B cell (primary cell): ENCODE results near the gene NR1H2. TPM values are rescaled to one million over a fixed set of nuclear protein-coding genes. Genes with fewer than 3 reads are reported as not detected.
"Not testable (repeated sequence)": the region's sequence is repeated elsewhere in the genome, so short reads cannot be mapped to it uniquely, and the experiment has no call there.

Experiments used
- ATAC-seq: fragments of 200-7000 bp; cut with Tn5 transposase; one replicate; pipeline ENCODE4 v1.10.0; 2021; ENCODE audit warnings: low read depth, mild to moderate bottlenecking, moderate number of reproducible peaks, moderate library complexity
- CTCF ChIA-PET: fragments of 350-600 bp; sonication (Branson Sonifier 250); formaldehyde crosslinking; loops from one replicate; lab custom pipeline; 2021; ENCODE audit warnings: antibody characterized with exemption, inconsistent platforms; lab: Charles Lee
- POLR2A ChIA-PET: fragments of 350-600 bp; sonication (Branson Sonifier 250); formaldehyde crosslinking; loops from one replicate; lab custom pipeline; 2021; ENCODE audit warnings: antibody characterized with exemption; lab: Charles Lee
- DNase-seq: peaks from one replicate; pipeline ENCODE4 v3.0.0; 2013
- H2AFZ ChIP-seq: 2 replicates; pipeline ENCODE4 v1.6.1; 2012; ENCODE audit warnings: mild to moderate bottlenecking, low read depth, low read length; ENCODE audit not compliant: insufficient read depth, poor library complexity, severe bottlenecking
- H3K27ac ChIP-seq, 2 donors: 1 replicate in 1 of 2; 2 replicates in 1 of 2; pipeline ENCODE4 v1.5.1; 2012 to 2013; ENCODE audit warnings: low read length in 2 of 2, mild to moderate bottlenecking in 2 of 2, moderate library complexity in 1 of 2
- H3K27me3 ChIP-seq, 4 experiments: fragments of 200-600 bp in 1 of 4; sonication (generic) in 1 of 4; replicated peaks in 1 of 4; 1 replicate in 2 of 4; 2 replicates in 2 of 4; pipeline versions ENCODE4 v1.6.1 to v1.7.0; 2013 to 2016; ENCODE audit warnings: low read length in 3 of 4, mild to moderate bottlenecking in 2 of 4, mixed read lengths in 1 of 4, moderate library complexity in 1 of 4; ENCODE audit not compliant: insufficient read depth in 4 of 4, control insufficient read depth in 3 of 4; ENCODE audit errors: control extremely low read depth in 1 of 4
- H3K36me3 ChIP-seq, 2 experiments: replicated peaks in 1 of 2; 1 replicate in 1 of 2; 2 replicates in 1 of 2; pipeline versions ENCODE4 v1.6.1 to v1.7.1; 2013; ENCODE audit warnings: low read length in 1 of 2; ENCODE audit not compliant: insufficient read depth in 2 of 2, control insufficient read depth in 1 of 2; ENCODE audit errors: control extremely low read depth in 1 of 2, extremely low read depth in 1 of 2
- H3K4me1 ChIP-seq, 2 donors: fragments of 200-600 bp in 1 of 2; sonication (generic) in 1 of 2; 1 replicate in 1 of 2; 2 replicates in 1 of 2; pipeline versions ENCODE4 v1.5.1 to v1.6.1; 2013 to 2017; ENCODE audit warnings: low read length in 2 of 2; ENCODE audit not compliant: control insufficient read depth in 2 of 2, insufficient read depth in 2 of 2
- H3K4me2 ChIP-seq: replicated peaks from 2 replicates; pipeline ENCODE3; 2012; ENCODE audit warnings: mild to moderate bottlenecking, low read depth, low read length; ENCODE audit not compliant: poor library complexity, severe bottlenecking
- H3K4me3 ChIP-seq, 5 experiments: fragments of 200-600 bp in 1 of 5; sonication (generic) in 1 of 5; 1 replicate in 3 of 5; 2 replicates in 2 of 5; pipeline versions ENCODE4 v1.5.1 to v1.7.0; 2011 to 2016; ENCODE audit warnings: low read length in 4 of 5, mild to moderate bottlenecking in 4 of 5, low read depth in 2 of 5, control low read depth in 1 of 5, moderate library complexity in 1 of 5; ENCODE audit not compliant: insufficient read depth in 1 of 5; ENCODE audit errors: control extremely low read depth in 1 of 5, extremely low read depth in 1 of 5
- H3K79me2 ChIP-seq: fragments of 200-600 bp; sonication (generic); one replicate; pipeline ENCODE4 v1.6.0; 2016; ENCODE audit warnings: low read length; ENCODE audit not compliant: control insufficient read depth, insufficient read depth
- H3K9ac ChIP-seq: fragments of 200-600 bp; sonication (generic); 2 replicates; pipeline ENCODE4 v1.6.1; 2017; ENCODE audit warnings: mild to moderate bottlenecking, low read length, moderate library complexity
- H3K9me3 ChIP-seq, 3 donors: one replicate each; pipeline versions ENCODE4 v1.6.1 to v1.7.1; 2013; ENCODE audit warnings: low read length in 2 of 3; ENCODE audit not compliant: control insufficient read depth in 2 of 3, insufficient read depth in 1 of 3; ENCODE audit errors: control extremely low read depth in 1 of 3
- H4K20me1 ChIP-seq: 2 replicates; pipeline ENCODE4 v1.6.0; 2012; ENCODE audit warnings: mild to moderate bottlenecking, low read length; ENCODE audit not compliant: insufficient read depth, control insufficient read depth, poor library complexity, severe bottlenecking
- H3K27ac Mint-ChIP-seq: one replicate; pipeline ENCODE4 v1.8.0; 2021; ENCODE audit warnings: mixed read lengths
- H3K27me3 Mint-ChIP-seq: one replicate; pipeline ENCODE4 v1.8.0; 2021; ENCODE audit warnings: mixed read lengths
- H3K4me1 Mint-ChIP-seq: one replicate; pipeline ENCODE4 v1.8.0; 2021; ENCODE audit warnings: mixed read lengths
- H3K4me3 Mint-ChIP-seq: one replicate; pipeline ENCODE4 v1.8.0; 2021; ENCODE audit warnings: mixed read lengths
- H3K9me3 Mint-ChIP-seq: one replicate; pipeline ENCODE4 v1.8.0; 2022; ENCODE audit warnings: mixed read lengths; ENCODE audit not compliant: insufficient read depth
- EZH2 ChIP-seq: IDR thresholded peaks from 2 replicates; pipeline ENCODE4 v1.6.1; 2012; ENCODE audit warnings: borderline replicate concordance, low read depth, mild to moderate bottlenecking, moderate library complexity, low read length; ENCODE audit not compliant: insufficient read depth, poor library complexity, severe bottlenecking
- WGBS: methylation state at CpG from one replicate; pipeline ENCODE4 v1.1.5; 2013; ENCODE audit warnings: missing lambda C conversion rate; ENCODE audit not compliant: insufficient coverage; 5-methylcytosine and 5-hydroxymethylcytosine counted together
- intact Hi-C: fragments of 100-400 bp; cut with micrococcal nuclease; formaldehyde crosslinking; loops from one replicate; pipeline ENCODE4 v1.10.0; 2022
- polyA plus RNA-seq: library from polyadenylated mRNA; depleted of rRNA; stranded (reverse); fragments of >200 nt; gene quantifications from 2 replicates; pipeline ENCODE4 v1.2.3, GENCODE V29; 2012
- total RNA-seq, 2 donors: library from RNA; stranded (reverse); fragments of 120-200 nt in 1 of 2; gene quantifications; 1 replicate in 1 of 2; 2 replicates in 1 of 2; pipeline versions ENCODE4 v1.2.3 to v1.2.4, GENCODE V29; 2013 to 2022
- TF ChIP-seq, protein P1 (sequence below): fragments of 200-600 bp; IDR thresholded peaks from one replicate; pipeline ENCODE4 v1.8.0; 2022; ENCODE audit warnings: antibody characterized with exemption, mild to moderate bottlenecking

Gene NR1H2
- total and polyA plus RNA-seq, 2 donors (not counting 1 experiment from before 2014, with no cell fraction given): 116 to 164 TPM

DNA sequence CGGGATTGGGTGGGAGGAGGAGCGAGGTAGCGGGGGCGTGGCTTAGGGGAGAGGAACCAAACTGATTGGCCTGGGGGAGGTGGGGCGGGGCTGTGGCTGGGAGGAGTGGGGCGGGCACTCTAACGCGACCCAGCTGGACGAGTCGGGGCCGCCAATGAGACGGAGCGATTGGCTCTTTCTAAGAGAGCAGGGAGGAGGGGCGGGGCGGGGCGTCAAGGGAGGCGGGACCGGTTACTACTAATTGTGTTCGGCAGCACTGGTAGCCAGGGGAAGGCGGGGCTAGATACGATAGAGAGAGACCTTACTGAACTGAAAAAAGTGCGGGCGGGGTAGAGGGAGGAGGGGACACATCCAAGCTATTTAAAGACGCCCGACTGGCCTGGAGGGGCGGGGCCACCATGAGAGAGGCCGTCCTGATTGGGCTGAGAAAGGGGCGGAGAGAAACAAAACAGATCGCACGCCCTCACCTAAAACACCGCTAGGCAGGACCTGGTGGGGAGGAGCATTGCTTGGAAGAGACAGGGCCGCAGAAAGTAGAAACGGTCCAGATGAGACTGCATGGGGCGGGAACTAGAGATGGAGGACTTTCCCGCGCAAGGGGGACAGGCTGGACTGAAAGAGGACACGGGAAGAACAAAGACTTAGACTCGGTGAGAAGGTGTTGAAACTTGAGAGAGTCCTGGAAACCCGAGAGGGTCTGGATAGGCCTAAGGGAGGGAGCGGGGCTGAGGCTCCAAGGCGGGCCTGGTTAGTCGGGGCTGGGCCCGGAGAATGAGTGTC is 46.9 kb upstream of the NR1H2 start, which contains the start of gene KCNC3:
TSS of gene KCNC3 (minus strand) at position 232 of the 780 bp plus-strand sequence. CDS start 295 bp downstream, outside the sequence.
- peaks cover 18% of the 10 kb centered on the region for H3K79me2 ChIP-seq
- Mint-ChIP-seq H3K9me3 (peaks cover 4% of the 10 kb centered on the region), H3K4me3 (peak within 1 kb of the TSS; percentile 91), H3K27ac (peak within 1 kb of the TSS; percentile 94), H3K4me1 (peaks cover 79% of the 10 kb centered on the region), H3K27me3 (peaks cover 12% of the 10 kb centered on the region)
- peak within 1 kb of the TSS; percentile 50 to 77 for H3K27ac ChIP-seq
- peaks cover 0 to 9% (median 2%) of the 10 kb centered on the region in 4 experiments for H3K27me3 ChIP-seq
- H3K9me3 ChIP-seq: peaks cover 0 to 55% (median 0%) of the 10 kb centered on the region in 3 donors
- H3K36me3 ChIP-seq: peaks cover 0 to 6% of the 10 kb centered on the region in 2 experiments
- H3K4me2 ChIP-seq: peak within 1 kb of the TSS; percentile 82
- intact Hi-C loops: loop anchor here (1.0 to 5.0 kb wide), 5 partner anchors 12 to 1997 kb away; partner anchors contain the start of genes NR1H2 and VRK3
- H4K20me1 ChIP-seq: peaks cover 56% of the 10 kb centered on the region
- peaks cover 62 to 80% of the 10 kb centered on the region in 2 donors for H3K4me1 ChIP-seq
- ChIA-PET CTCF (interaction anchor here (0.6 to 3.9 kb wide), 13 partner anchors 12 to 227 kb away, joined by 3 to 45 read pairs (median 4); partner anchors contain the start of gene JOSD2), POLR2A (interaction anchor here (0.5 to 7.1 kb wide), 16 partner anchors 10 to 1590 kb away, joined by 3 to 122 read pairs (median 4); partner anchors contain the start of genes JOSD2 and POLD1)
- TF ChIP-seq EZH2: no peak
- TF ChIP-seq, protein P1, sequence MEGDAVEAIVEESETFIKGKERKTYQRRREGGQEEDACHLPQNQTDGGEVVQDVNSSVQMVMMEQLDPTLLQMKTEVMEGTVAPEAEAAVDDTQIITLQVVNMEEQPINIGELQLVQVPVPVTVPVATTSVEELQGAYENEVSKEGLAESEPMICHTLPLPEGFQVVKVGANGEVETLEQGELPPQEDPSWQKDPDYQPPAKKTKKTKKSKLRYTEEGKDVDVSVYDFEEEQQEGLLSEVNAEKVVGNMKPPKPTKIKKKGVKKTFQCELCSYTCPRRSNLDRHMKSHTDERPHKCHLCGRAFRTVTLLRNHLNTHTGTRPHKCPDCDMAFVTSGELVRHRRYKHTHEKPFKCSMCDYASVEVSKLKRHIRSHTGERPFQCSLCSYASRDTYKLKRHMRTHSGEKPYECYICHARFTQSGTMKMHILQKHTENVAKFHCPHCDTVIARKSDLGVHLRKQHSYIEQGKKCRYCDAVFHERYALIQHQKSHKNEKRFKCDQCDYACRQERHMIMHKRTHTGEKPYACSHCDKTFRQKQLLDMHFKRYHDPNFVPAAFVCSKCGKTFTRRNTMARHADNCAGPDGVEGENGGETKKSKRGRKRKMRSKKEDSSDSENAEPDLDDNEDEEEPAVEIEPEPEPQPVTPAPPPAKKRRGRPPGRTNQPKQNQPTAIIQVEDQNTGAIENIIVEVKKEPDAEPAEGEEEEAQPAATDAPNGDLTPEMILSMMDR: no peak
- DNase-seq: peak; percentile 99
- ATAC-seq: peak; percentile 64
- peak within 1 kb of the TSS in 4 of 5 experiments; percentile 41 to 71 (median 56) for H3K4me3 ChIP-seq
- WGBS: 4% methylated on average over 36 of the region's 43 CpGs
- peak within 1 kb of the TSS; percentile 58 for H3K9ac ChIP-seq
- peak within 1 kb of the TSS; percentile 49 for H2AFZ ChIP-seq

DNA sequence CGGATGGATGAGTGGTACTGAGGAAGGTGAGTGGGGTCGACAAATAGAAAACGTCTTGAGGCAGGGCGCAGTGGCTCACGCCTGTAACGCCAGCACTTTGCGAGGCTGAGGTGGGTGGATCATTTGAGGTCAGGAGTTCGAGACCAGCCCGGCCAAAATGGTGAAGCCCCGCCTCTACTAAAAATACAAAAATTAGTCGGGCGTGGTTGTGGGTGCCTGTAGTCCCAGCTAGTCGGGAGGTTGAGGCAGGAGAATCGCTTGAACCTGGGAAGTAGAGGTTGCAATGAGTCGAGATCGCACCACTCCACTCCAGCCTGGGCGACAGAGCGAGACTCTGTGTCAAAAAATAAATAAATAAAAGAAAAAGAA is 46.3 kb upstream of the NR1H2 start:
- Histone ChIP-seq H3K9me3 (peaks cover 0 to 55% (median 0%) of the 10 kb centered on the region in 3 donors), H3K4me3 (peak overlapping the region in 4 of 5 experiments; percentile 36 to 71 (median 54)), H3K27ac (peak overlapping the region; percentile 50 to 77), H4K20me1 (peaks cover 56% of the 10 kb centered on the region), H3K79me2 (peaks cover 23% of the 10 kb centered on the region), H3K4me2 (peak overlapping the region; percentile 82), H2AFZ (peak overlapping the region; percentile 49), H3K9ac (peak overlapping the region; percentile 54), H3K4me1 (peaks cover 66 to 86% of the 10 kb centered on the region in 2 donors), H3K36me3 (peaks cover 0 to 11% of the 10 kb centered on the region in 2 experiments)
- ATAC-seq, DNase-seq, H3K27me3 ChIP-seq, H3K9me3 Mint-ChIP-seq: not testable (repeated sequence)
- ChIA-PET CTCF (interaction anchor here (1.3 to 3.9 kb wide), 6 partner anchors 11 to 149 kb away, joined by 3 to 45 read pairs (median 15); no protein-coding TSS in a partner anchor), POLR2A (interaction anchor here (0.9 to 7.1 kb wide), 6 partner anchors 9 to 181 kb away, joined by 3 to 122 read pairs (median 11); partner anchors contain the start of gene JOSD2)
- Mint-ChIP-seq H3K4me1 (peaks cover 80% of the 10 kb centered on the region), H3K27me3 (peaks cover 12% of the 10 kb centered on the region), H3K27ac (peak overlapping the region; percentile 94), H3K4me3 (peak overlapping the region; percentile 91)
- intact Hi-C loops: loop anchor here (1.0 to 5.0 kb wide), 5 partner anchors 11 to 1998 kb away; partner anchors contain the start of genes NR1H2 and VRK3
- WGBS: 24% methylated on average over 7 of the region's 18 CpGs
